Coronary artery (tissue), 2 donors: Measurements from ENCODE around the gene SNX19.

ENCODE experiments used
- DNase-seq: peaks from one replicate; pipeline ENCODE4 v3.0.0-alpha.2; 2017; ENCODE audit warnings: low spot score
- H3K27ac ChIP-seq, 2 donors: fragments of 200-600 bp; sonication (generic); one replicate each; pipeline ENCODE4 v1.5.1; 2016 to 2019
- H3K4me3 ChIP-seq: fragments of 200-600 bp; sonication (generic); 2 replicates; pipeline ENCODE4 v1.5.1; 2016; ENCODE audit warnings: mild to moderate bottlenecking, moderate library complexity
- CTCF ChIP-seq: fragments of 200-600 bp; sonication (generic); IDR thresholded peaks from one replicate; pipeline ENCODE4 v1.5.1; 2019; ENCODE audit warnings: antibody characterized with exemption

Gene SNX19

GRCh38 chr11:130908061-130908460, 8.2 kb downstream of the SNX19 start:
- TF ChIP-seq CTCF: no peak
- Histone ChIP-seq H3K27ac (peak overlapping the region; percentile 70 to 78), H3K4me3 (no peak overlapping the region)

GRCh38 chr11:130907229-130907628, 9.1 kb downstream of the SNX19 start:
- H3K27ac ChIP-seq: peak overlapping the region; percentile 70 to 78
- DNase-seq: no peak

More at GRCh38 chr11:130908061-130908460, 8.2 kb downstream of the SNX19 start:
- DNase-seq: no peak

GRCh38 chr11:130906616-130907015, 9.7 kb downstream of the SNX19 start:
- no peak for TF ChIP-seq CTCF
- no peak overlapping the region for H3K4me3 ChIP-seq
- peak overlapping the region; percentile 70 to 78 for H3K27ac ChIP-seq
- no peak for DNase-seq

More at GRCh38 chr11:130907229-130907628, 9.1 kb downstream of the SNX19 start:
- TF ChIP-seq CTCF: no peak
- H3K4me3 ChIP-seq: no peak overlapping the region

GRCh38 chr11:130905512-130905911, 10.8 kb downstream of the SNX19 start:
- TF ChIP-seq CTCF: no peak
- H3K4me3 ChIP-seq: no peak overlapping the region
- H3K27ac ChIP-seq: peak overlapping the region in 1 of 2 donors; percentile 12
- no peak for DNase-seq

- no peak overlapping the region for H3K27ac ChIP-seq
- H3K4me3 ChIP-seq: no peak overlapping the region
- DNase-seq: no peak
- no peak for TF ChIP-seq CTCF
These were observed 11.9 kb downstream of the SNX19 start for GRCh38 chr11:130904380-130904779.

GRCh38 chr11:130902380-130902779, 13.9 kb downstream of the SNX19 start:
- DNase-seq: no peak
- Histone ChIP-seq H3K27ac (no peak overlapping the region), H3K4me3 (no peak overlapping the region)
- TF ChIP-seq CTCF: no peak

GRCh38 chr11:130899106-130899505, 17.2 kb downstream of the SNX19 start:
- peak overlapping the region; percentile 90 to 94 for H3K27ac ChIP-seq
- DNase-seq: no peak
- H3K4me3 ChIP-seq: no peak overlapping the region
- no peak for TF ChIP-seq CTCF
